Measurements from ENCODE around the gene BTF3L4. TPM values are rescaled to one million over a fixed set of nuclear protein-coding genes. Genes with fewer than 3 reads are reported as not detected.

The BTF3L4 gene
- total RNA-seq, 1 donor, result 76.4 TPM

- no peak for TF ChIP-seq CTCF (IDR thresholded peaks at IDR 0.05; ENCODE audit: insufficient read depth, low read depth, low read length)
- no peak for DNase-seq (ENCODE audit: low read depth)
- H3K4me3 ChIP-seq (ENCODE audit: low read depth, low read length), result no peak overlapping the region
Observed at GRCh38 chr1:52123622-52124021, 67.5 kb downstream of the BTF3L4 start.

GRCh38 chr1:52125736-52126359, 69.8 kb downstream of the BTF3L4 start:
- no peak for DNase-seq (ENCODE audit: low read depth)
- no peak for TF ChIP-seq CTCF (IDR thresholded peaks at IDR 0.05; ENCODE audit: insufficient read depth, low read depth, low read length)
- no peak overlapping the region for H3K4me3 ChIP-seq (ENCODE audit: low read depth, low read length)

GRCh38 chr1:52127181-52128180, 71.4 kb downstream of the BTF3L4 start:
- H3K4me3 ChIP-seq (ENCODE audit: low read depth, low read length), result no peak overlapping the region
- peak; percentile 75 for DNase-seq (ENCODE audit: low read depth)
- TF ChIP-seq CTCF (IDR thresholded peaks at IDR 0.05; ENCODE audit: insufficient read depth, low read depth, low read length), result peak; percentile 75

GRCh38 chr1:52139817-52140540, 83.9 kb downstream of the BTF3L4 start:
- no peak overlapping the region for H3K4me3 ChIP-seq (ENCODE audit: low read depth, low read length)
- no peak for TF ChIP-seq CTCF (IDR thresholded peaks at IDR 0.05; ENCODE audit: insufficient read depth, low read depth, low read length)
- peak; percentile 94 for DNase-seq (ENCODE audit: low read depth)

Other genes with a start within 250 kb of the BTF3L4 start
- gene NRDC, start 177.6 kb upstream of the BTF3L4 start, total RNA-seq, result 90.5 and 112 TPM in 2 replicates
- 58.9 and 77.3 TPM in 2 replicates for gene RAB3B, start 65.6 kb upstream of the BTF3L4 start, total RNA-seq
- gene KTI12, start 22.5 kb upstream of the BTF3L4 start, total RNA-seq, result 13.0 and 18.7 TPM in 2 replicates
- gene TXNDC12, start 1.1 kb upstream of the BTF3L4 start, total RNA-seq, result 44.8 and 57.0 TPM in 2 replicates
- gene ZFYVE9, start 85.8 kb downstream of the BTF3L4 start, total RNA-seq, result 23.8 and 41.9 TPM in 2 replicates

All from fibroblast of villous mesenchyme (primary cell).